Activated CD4-positive, alpha-beta memory T cell treated with anti-CD3 and anti-CD28 coated beads, Interleukin-2, amount 10 ng/mL, durations not matched to agents 7 days and 5 days (primary cell): ENCODE results near the gene FGF2. TPM values are rescaled to one million over a fixed set of nuclear protein-coding genes. Genes with fewer than 3 reads are reported as not detected.

Experiments used
- CTCF ChIA-PET: fragments of 350-600 bp; sonication (Branson Sonifier 250); formaldehyde crosslinking; loops from one replicate; lab custom pipeline; 2021; ENCODE audit warnings: antibody characterized with exemption, inconsistent platforms; lab: Charles Lee
- POLR2A ChIA-PET: fragments of 350-600 bp; sonication (Branson Sonifier 250); formaldehyde crosslinking; loops from one replicate; lab custom pipeline; 2021; ENCODE audit warnings: antibody characterized with exemption; lab: Charles Lee
- DNase-seq: peaks from one replicate; pipeline ENCODE4 v3.0.0-alpha.2; 2020
- H3K27ac Mint-ChIP-seq: one replicate; pipeline ENCODE4 v1.8.0; 2021; ENCODE audit warnings: mild to moderate bottlenecking, mixed read lengths
- H3K27me3 Mint-ChIP-seq: one replicate; pipeline ENCODE4 v1.8.0; 2021; ENCODE audit warnings: mixed read lengths
- H3K36me3 Mint-ChIP-seq: one replicate; pipeline ENCODE4 v1.8.0; 2021; ENCODE audit warnings: low read depth, mixed read lengths
- H3K4me1 Mint-ChIP-seq: one replicate; pipeline ENCODE4 v1.8.0; 2021; ENCODE audit warnings: mixed read lengths
- H3K4me3 Mint-ChIP-seq: one replicate; pipeline ENCODE4 v1.8.0; 2021; ENCODE audit warnings: mild to moderate bottlenecking, mixed read lengths
- H3K9me3 Mint-ChIP-seq: one replicate; pipeline ENCODE4 v1.8.0; 2021; ENCODE audit warnings: mixed read lengths
- total RNA-seq, 2 experiments: library from RNA; stranded (reverse); gene quantifications; one replicate each; pipeline ENCODE4 v1.2.3, GENCODE V29; 2021

FGF2 gene
- total RNA-seq, 2 experiments from 2014 or later = 0.25 TPM

GRCh38 chr4:122911588-122911987 lies 85.0 kb downstream of the FGF2 start:
- DNase-seq = no peak
- POLR2A ChIA-PET = interaction anchor here (0.9 to 1.6 kb wide), 2 partner anchors 9 to 11 kb away, joined by 3 to 6 read pairs; partner anchors contain the start of gene NUDT6
- H3K4me3 Mint-ChIP-seq = no peak overlapping the region
- H3K36me3 Mint-ChIP-seq = peaks cover 48% of the 10 kb centered on the region
- CTCF ChIA-PET = interaction anchor here (4.8 kb wide), 1 partner anchor 153 kb away, joined by 33 read pairs; no protein-coding TSS in a partner anchor
- peaks cover 5% of the 10 kb centered on the region for H3K4me1 Mint-ChIP-seq
- no peaks in the 10 kb centered on the region for H3K27me3 Mint-ChIP-seq
- H3K27ac Mint-ChIP-seq = no peak overlapping the region
- H3K9me3 Mint-ChIP-seq = no peaks in the 10 kb centered on the region

- ChIA-PET CTCF (interaction anchor here (0.7 to 4.8 kb wide), 8 partner anchors 10 to 181 kb away, joined by 3 to 33 read pairs (median 11); partner anchors contain the start of genes BBS12 and NUDT6), POLR2A (no interaction called here)
- Mint-ChIP-seq H3K27ac (no peak overlapping the region), H3K27me3 (no peaks in the 10 kb centered on the region), H3K4me1 (peaks cover 5% of the 10 kb centered on the region), H3K36me3 (peaks cover 53% of the 10 kb centered on the region), H3K4me3 (no peak overlapping the region), H3K9me3 (no peaks in the 10 kb centered on the region)
- no peak for DNase-seq
These were observed 86.4 kb downstream of the FGF2 start for GRCh38 chr4:122912810-122913575.

GRCh38 chr4:122914292-122914904 lies 87.8 kb downstream of the FGF2 start:
- no peak for DNase-seq

GRCh38 chr4:122914938-122915337 lies 88.3 kb downstream of the FGF2 start:
- CTCF ChIA-PET = interaction anchor here (0.6 to 4.8 kb wide), 16 partner anchors 9 to 317 kb away, joined by 3 to 33 read pairs (median 6); partner anchors contain the start of genes BBS12 and NUDT6
- no peak for DNase-seq
- Mint-ChIP-seq H3K36me3 (peaks cover 40% of the 10 kb centered on the region), H3K9me3 (no peaks in the 10 kb centered on the region), H3K4me3 (no peak overlapping the region), H3K27me3 (no peaks in the 10 kb centered on the region), H3K27ac (no peak overlapping the region), H3K4me1 (peaks cover 7% of the 10 kb centered on the region)
- POLR2A ChIA-PET = interaction anchor here (1.5 kb wide), 1 partner anchor 7 kb away, joined by 7 read pairs; the partner anchor contains the start of gene NUDT6

More at GRCh38 chr4:122914292-122914904, 87.8 kb downstream of the FGF2 start:
- Mint-ChIP-seq H3K27ac (no peak overlapping the region), H3K9me3 (no peaks in the 10 kb centered on the region), H3K4me3 (no peak overlapping the region), H3K4me1 (peaks cover 3% of the 10 kb centered on the region), H3K36me3 (peaks cover 46% of the 10 kb centered on the region), H3K27me3 (no peaks in the 10 kb centered on the region)
- POLR2A ChIA-PET = interaction anchor here (1.5 kb wide), 1 partner anchor 8 kb away, joined by 7 read pairs; the partner anchor contains the start of gene NUDT6
- CTCF ChIA-PET = interaction anchor here (0.6 to 4.8 kb wide), 18 partner anchors 9 to 617 kb away, joined by 3 to 33 read pairs (median 4); partner anchors contain the start of genes BBS12 and NUDT6

- Mint-ChIP-seq H3K4me1 (peaks cover 17% of the 10 kb centered on the region), H3K27me3 (no peaks in the 10 kb centered on the region), H3K27ac (no peak overlapping the region), H3K9me3 (no peaks in the 10 kb centered on the region), H3K4me3 (no peak overlapping the region), H3K36me3 (peaks cover 23% of the 10 kb centered on the region)
- ChIA-PET POLR2A (interaction anchor here (0.6 kb wide), 1 partner anchor 1076 kb away, joined by 3 read pairs; no protein-coding TSS in a partner anchor), CTCF (interaction anchor here (3.9 kb wide), 1 partner anchor 160 kb away, joined by 12 read pairs; no protein-coding TSS in a partner anchor)
- DNase-seq = no peak
These were observed 91.1 kb downstream of the FGF2 start for GRCh38 chr4:122917731-122918130.

GRCh38 chr4:122920473-122920872 lies 93.8 kb downstream of the FGF2 start:
- POLR2A ChIA-PET = interaction anchor here (1.0 kb wide), 1 partner anchor 9 kb away, joined by 3 read pairs; no protein-coding TSS in a partner anchor
- Mint-ChIP-seq H3K27me3 (no peaks in the 10 kb centered on the region), H3K36me3 (peaks cover 13% of the 10 kb centered on the region), H3K9me3 (no peaks in the 10 kb centered on the region), H3K27ac (no peak overlapping the region), H3K4me3 (no peak overlapping the region), H3K4me1 (peaks cover 17% of the 10 kb centered on the region)
- no peak for DNase-seq
- CTCF ChIA-PET = interaction anchor here (1.1 to 3.9 kb wide), 4 partner anchors 10 to 188 kb away, joined by 4 to 17 read pairs (median 9); partner anchors contain the start of gene BBS12

GRCh38 chr4:122921300-122921699 lies 94.7 kb downstream of the FGF2 start:
- Mint-ChIP-seq H3K4me1 (peaks cover 17% of the 10 kb centered on the region), H3K27ac (no peak overlapping the region), H3K4me3 (peak overlapping the region; percentile 42), H3K27me3 (no peaks in the 10 kb centered on the region), H3K9me3 (no peaks in the 10 kb centered on the region), H3K36me3 (peaks cover 11% of the 10 kb centered on the region)
- POLR2A ChIA-PET = interaction anchor here (0.6 to 2.2 kb wide), 8 partner anchors 9 to 188 kb away, joined by 3 to 18 read pairs (median 4); partner anchors contain the start of gene BBS12
- CTCF ChIA-PET = interaction anchor here (0.6 to 4.0 kb wide), 8 partner anchors 9 to 541 kb away, joined by 3 to 26 read pairs (median 5); partner anchors contain the start of gene BBS12
- DNase-seq = no peak

GRCh38 chr4:122921971-122922876 lies 95.6 kb downstream of the FGF2 start, which contains the start of gene NUDT6:
NUDT6 (minus strand) TSS chr4:122922597; CDS start chr4:122922572, 25 bp downstream.
- Mint-ChIP-seq H3K9me3 (no peaks in the 10 kb centered on the region), H3K27me3 (no peaks in the 10 kb centered on the region), H3K27ac (no peak within 1 kb of the TSS), H3K4me3 (no peak within 1 kb of the TSS), H3K4me1 (peaks cover 24% of the 10 kb centered on the region), H3K36me3 (peaks cover 6% of the 10 kb centered on the region)
- ChIA-PET POLR2A (interaction anchor here (1.0 to 2.2 kb wide), 13 partner anchors 8 to 344 kb away, joined by 3 to 18 read pairs (median 4); partner anchors contain the start of gene BBS12), CTCF (interaction anchor here (0.6 to 4.0 kb wide), 11 partner anchors 8 to 541 kb away, joined by 3 to 26 read pairs (median 4); partner anchors contain the start of gene BBS12)
- peak; percentile 60 for DNase-seq

GRCh38 chr4:122922877-122923511 lies 96.4 kb downstream of the FGF2 start:
- POLR2A ChIA-PET = interaction anchor here (1.0 to 2.2 kb wide), 12 partner anchors 9 to 345 kb away, joined by 3 to 18 read pairs (median 4); partner anchors contain the start of gene BBS12

GRCh38 chr4:122928930-122929329 lies 102.3 kb downstream of the FGF2 start:
- Mint-ChIP-seq H3K36me3 (peaks cover 28% of the 10 kb centered on the region), H3K4me1 (peaks cover 31% of the 10 kb centered on the region)

More at GRCh38 chr4:122922877-122923511, 96.4 kb downstream of the FGF2 start:
- CTCF ChIA-PET = interaction anchor here (0.8 to 4.0 kb wide), 8 partner anchors 8 to 345 kb away, joined by 4 to 26 read pairs (median 11); partner anchors contain the start of gene BBS12
- Mint-ChIP-seq H3K9me3 (no peaks in the 10 kb centered on the region), H3K4me3 (no peak overlapping the region), H3K27me3 (no peaks in the 10 kb centered on the region), H3K4me1 (peaks cover 27% of the 10 kb centered on the region), H3K36me3 (peaks cover 7% of the 10 kb centered on the region), H3K27ac (no peak overlapping the region)
- peak; percentile 94 for DNase-seq

GRCh38 chr4:122930862-122931261 lies 104.2 kb downstream of the FGF2 start:
- no peak for DNase-seq
- POLR2A ChIA-PET = interaction anchor here (1.0 kb wide), 1 partner anchor 352 kb away, joined by 3 read pairs; no protein-coding TSS in a partner anchor
- Mint-ChIP-seq H3K27me3 (no peaks in the 10 kb centered on the region), H3K4me1 (peaks cover 48% of the 10 kb centered on the region), H3K27ac (no peak overlapping the region), H3K36me3 (peaks cover 43% of the 10 kb centered on the region), H3K9me3 (no peaks in the 10 kb centered on the region), H3K4me3 (no peak overlapping the region)
- CTCF ChIA-PET = interaction anchor here (0.7 to 3.8 kb wide), 14 partner anchors 10 to 1031 kb away, joined by 3 to 33 read pairs (median 6); partner anchors contain the start of genes BBS12 and NUDT6

More at GRCh38 chr4:122928930-122929329, 102.3 kb downstream of the FGF2 start:
- Mint-ChIP-seq H3K9me3 (no peaks in the 10 kb centered on the region), H3K4me3 (no peak overlapping the region), H3K27ac (peak overlapping the region; percentile 37), H3K27me3 (no peaks in the 10 kb centered on the region)
- DNase-seq = peak; percentile 33
- CTCF ChIA-PET = interaction anchor here (2.3 to 3.8 kb wide), 4 partner anchors 8 to 351 kb away, joined by 7 to 33 read pairs (median 16); partner anchors contain the start of gene NUDT6
- POLR2A ChIA-PET = no interaction called here
